GM19328 (cell line): ENCODE measurements around the gene TRIM46.

Source experiments
- ATAC-seq: cut with Tn5 transposase; IDR thresholded peaks from one replicate; pipeline ENCODE4 v1.9.1; 2021; ENCODE audit warnings: mild to moderate bottlenecking, moderate library complexity; ENCODE audit not compliant: unreplicated experiment

Gene TRIM46

DNA sequence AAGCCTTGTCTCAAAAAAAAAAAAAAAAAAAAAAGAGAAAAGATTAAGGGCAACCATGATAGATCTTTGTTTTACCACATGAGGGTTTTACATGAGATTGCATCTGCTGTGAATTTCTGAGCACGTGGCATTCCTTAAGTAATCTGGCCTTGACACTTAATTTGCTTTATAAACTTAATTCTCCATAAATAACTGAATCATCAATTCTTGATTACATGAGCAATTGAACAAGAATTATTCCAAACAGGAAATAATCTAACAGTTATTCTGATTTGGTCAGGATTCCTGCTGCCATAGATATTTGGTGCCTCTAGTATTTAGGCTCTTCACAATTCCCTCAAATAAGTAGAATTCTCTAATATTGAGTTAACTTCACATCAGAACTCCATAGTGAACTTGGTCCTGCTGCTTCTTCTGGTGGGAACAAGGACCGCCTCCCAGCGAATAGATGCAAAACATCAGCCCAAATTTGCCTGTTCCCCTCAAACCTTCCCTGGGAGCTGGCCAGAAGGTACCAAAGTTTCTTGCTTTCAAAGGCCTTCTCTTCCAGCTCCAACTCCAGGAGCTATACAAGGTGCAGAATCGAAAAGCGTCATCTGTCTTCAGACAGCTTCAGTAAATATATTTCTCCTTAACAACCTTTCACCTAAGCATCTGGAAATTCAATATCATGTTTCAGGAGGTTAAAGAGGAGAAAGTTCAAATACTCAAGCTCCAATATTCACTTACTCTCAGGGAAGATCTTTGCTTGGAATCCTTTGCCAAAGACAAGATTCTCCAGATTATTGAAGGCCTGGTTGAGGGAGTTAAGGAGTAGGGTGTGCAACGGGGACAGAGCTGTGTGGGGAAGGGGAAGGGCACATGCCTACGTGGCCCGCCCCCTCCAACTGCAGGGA lies 1.6 kb upstream of the TRIM46 start:
- ATAC-seq = peak; percentile 13

DNA sequence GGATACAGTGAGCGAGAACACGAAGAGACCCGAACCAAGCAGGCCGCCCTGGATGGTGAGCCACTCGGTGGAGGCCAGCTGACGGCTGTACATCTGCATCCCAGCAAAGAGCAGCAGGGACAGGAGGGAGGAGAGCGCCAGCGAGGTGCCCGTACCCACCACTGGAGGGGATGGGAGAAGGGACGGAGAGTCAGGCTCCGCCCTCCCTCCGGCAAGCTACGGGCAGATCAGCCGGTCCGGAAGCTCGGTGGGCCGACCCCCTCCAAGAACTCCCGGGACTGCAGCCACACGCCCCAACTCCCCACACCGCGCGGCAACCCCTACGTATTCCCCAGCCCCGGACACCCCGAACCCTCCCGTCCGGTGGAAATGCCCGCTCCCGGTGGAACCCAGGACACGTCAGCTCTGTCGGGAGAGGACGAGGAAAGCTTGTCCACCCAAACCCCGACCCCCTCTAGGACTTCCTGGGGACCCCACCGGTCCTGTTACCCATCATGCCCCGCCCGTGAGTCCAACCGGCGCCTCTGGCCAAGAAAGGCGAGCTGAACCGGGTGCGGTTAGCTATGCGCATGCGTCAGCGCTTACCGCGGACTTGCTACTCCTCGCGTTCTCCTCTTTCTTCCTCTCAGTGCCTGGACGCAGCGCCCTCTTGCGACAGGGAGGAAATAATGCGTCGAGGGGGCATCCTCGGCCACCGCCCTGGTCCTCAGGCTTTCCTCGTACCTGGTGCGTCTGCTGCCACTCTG lies 744 bp upstream of the TRIM46 start, which contains the start of gene KRTCAP2:
Gene KRTCAP2, minus strand, starts transcription at position 573 of the 746 bp plus-strand sequence. Its CDS starts 80 bp downstream, at position 493.
- peak; percentile 78 for ATAC-seq

DNA sequence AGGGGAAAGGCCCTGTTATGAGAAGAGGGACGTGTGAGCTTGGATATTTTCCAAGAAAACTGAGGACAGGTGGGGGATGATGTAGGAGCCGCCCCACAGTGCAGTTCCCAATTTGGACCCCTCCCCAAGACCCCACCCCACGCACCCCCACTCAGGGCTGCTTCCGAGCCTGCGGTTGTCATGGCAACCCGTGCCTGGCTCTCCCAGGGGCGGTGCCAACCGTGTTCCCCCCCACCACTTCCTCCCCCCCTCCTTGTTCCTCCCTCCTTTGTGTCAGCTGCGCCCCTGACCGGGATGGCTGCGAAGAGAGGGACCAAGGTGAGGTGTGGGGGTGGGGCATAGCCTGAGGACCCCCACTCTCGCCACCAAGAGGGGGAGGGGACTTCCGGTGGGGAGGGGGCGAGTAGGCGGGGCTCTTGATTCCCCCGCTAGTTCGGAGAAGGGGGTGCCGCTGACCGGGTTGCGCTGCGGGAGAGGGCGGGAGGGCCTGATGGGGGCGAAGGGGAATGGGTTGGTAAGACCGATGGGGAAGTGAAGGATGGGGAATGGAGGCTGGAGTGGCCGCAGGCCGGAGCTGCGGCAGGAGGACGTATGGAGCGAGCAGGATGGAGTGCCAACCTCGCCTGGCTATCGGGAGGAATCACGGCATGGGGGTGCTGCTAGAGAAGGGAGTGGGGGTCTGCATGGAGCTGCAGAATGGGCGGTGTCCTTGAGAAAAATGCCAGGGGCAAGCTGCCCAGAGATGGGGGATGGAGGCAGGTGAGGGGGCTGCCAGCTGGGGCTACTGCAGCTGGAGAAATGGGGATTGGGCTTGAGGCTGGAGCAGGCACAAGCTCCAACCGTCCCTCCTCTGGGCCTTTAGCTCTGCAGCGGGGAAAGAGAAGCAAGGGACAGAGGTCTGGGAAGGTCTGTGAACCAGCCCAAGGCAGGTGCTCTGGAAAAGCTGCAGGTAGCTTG lies 953 bp downstream of the TRIM46 start:
- ATAC-seq = no peak

DNA sequence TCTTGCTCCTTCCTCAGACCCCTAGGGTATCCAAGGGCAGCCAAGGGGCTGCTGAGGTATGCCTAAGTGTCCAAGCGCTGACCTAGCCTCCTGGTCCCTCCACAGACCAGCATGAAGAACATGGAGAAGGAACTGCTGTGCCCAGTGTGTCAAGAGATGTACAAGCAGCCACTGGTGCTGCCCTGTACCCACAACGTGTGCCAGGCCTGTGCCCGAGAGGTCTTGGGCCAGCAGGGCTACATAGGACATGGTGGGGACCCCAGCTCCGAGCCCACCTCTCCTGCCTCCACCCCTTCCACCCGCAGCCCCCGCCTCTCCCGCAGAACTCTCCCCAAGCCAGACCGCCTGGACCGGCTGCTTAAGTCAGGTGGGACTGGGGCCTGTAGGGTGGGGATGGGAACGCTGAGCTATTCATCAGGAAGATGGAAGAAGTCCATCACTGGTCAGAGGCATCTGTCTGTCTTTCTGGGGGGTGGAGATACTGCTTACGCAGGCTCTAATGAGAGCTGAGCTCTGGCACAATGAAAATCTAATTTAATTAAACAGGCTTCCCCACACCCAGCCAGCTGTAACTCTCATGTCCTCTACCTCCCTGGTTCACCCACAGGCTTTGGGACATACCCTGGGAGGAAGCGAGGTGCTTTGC lies 1.8 kb downstream of the TRIM46 start:
- no peak for ATAC-seq

- ATAC-seq = no peak
These were observed 2.3 kb downstream of the TRIM46 start for GRCh38 chr1:155175927-155176371.

- ATAC-seq = no peak
These were observed 3.0 kb downstream of the TRIM46 start for GRCh38 chr1:155176544-155177071.

GRCh38 chr1:155177192-155177917 lies 3.7 kb downstream of the TRIM46 start:
- no peak for ATAC-seq

- ATAC-seq = no peak
These were observed 4.3 kb downstream of the TRIM46 start for GRCh38 chr1:155177918-155178281.

DNA sequence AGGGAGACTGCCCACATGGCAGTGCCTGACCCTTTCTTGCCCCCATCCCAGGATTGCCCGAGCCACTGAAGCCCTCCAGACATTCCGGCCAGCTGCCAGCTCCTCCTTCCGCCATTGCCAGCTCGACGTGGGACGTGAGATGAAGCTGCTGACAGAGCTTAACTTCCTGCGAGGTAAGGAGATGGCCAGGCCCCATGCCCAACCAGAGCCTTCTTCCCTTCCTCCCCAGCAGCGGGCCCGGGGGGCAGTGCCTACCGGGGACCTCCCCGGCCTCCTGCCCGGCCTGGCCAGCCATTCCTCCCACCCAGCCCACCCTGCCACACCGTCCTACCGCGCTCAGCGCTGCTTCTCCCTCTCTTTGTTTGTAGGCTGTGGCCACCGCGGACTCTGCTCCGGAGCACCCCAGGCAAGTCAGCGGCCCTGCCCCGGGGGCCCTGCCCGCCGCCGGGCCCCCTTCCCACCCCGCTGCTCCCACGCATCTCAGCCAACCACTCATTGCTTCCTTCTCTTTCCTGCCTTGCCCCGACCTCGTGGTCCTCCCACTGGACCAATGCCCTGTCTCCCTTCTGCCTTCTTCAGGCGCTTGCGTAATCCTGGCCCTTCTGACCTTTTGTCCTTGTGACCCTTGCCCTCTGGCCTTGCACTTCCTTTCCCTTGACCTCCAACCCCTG lies 4.9 kb downstream of the TRIM46 start:
- ATAC-seq = no peak

- no peak for ATAC-seq
These were observed 5.7 kb downstream of the TRIM46 start for GRCh38 chr1:155179112-155180031.

DNA sequence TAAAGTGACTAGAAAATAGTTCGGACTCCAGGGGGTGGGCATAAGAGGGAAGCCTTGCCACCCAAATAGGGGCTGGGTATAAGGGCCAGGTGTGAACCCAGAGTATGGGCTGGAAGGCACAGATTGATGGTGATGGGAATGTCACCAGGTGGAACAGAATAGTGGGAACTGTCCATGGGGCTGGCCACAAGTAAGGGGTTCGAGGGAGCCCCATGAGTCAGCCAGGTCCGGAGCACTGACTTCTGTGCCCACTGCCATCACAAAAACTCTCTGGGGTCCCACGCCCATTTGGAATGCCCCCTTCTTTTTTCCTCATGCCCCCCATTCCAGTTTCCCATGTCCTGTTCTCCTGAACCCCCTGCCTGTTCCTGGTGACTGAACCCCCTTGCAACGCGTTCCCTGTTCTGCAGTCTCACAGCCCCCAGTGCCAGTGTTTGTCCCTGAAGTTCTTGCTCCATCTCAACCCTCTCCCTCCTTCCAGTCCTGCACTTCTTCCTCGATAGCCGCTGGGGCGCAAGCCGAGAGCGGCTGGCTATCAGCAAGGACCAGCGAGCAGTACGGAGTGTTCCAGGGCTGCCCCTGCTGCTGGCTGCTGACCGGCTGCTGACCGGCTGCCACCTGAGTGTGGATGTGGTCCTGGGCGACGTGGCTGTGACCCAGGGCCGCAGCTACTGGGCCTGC lies 7.9 kb downstream of the TRIM46 start:
- ATAC-seq = no peak

- ATAC-seq = no peak
These were observed 8.5 kb downstream of the TRIM46 start for GRCh38 chr1:155182052-155182550.

- no peak for ATAC-seq
These were observed 10.1 kb downstream of the TRIM46 start for GRCh38 chr1:155183775-155184221.

- no peak for ATAC-seq
These were observed 10.7 kb downstream of the TRIM46 start for GRCh38 chr1:155184351-155184811.

DNA sequence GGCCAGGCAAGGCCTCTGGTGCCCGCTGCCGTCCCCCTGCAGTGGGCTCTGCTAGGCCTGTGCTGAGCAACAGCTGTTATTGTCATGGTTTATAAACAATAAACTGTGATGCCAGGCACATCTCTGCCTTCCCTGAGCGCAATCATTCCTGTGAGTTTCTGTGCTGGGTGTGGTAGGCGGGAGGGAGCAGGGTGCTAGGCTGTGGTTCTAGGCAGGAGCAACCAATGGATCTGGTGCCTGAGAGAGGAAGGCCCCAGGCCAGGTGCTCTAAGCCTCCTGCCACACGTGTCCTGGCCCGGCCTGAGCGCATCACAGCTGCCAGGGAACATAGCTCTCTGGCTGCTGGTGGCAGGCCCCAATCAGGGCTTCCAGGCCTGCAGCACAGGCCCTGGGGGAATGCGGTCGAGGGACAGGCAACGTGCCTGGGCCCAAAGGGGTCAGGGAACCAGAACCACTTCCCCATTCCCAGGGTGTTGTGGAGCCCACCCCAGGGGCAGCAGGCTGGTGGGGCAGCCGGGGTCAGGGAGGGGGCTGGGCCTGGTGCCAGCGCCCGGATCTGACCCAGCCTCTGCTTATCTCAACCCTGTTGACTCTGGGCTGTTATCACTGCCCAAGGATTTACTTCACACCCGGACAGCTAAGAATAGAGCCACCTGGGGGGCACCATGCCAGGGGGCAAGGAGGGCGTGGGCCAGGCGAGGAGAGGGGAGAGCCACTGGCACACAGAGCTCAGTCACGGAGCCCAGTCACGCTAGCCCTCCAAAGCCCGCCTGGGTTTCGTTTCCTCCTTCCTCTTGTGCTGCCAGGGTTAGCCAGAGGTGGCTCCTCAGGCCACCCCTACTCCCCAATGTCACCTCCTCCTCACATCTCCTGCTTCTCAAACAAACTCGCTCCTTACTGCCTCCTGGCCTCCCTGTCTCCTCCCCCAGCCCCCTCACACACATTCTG lies 11.5 kb downstream of the TRIM46 start:
- no peak for ATAC-seq

DNA sequence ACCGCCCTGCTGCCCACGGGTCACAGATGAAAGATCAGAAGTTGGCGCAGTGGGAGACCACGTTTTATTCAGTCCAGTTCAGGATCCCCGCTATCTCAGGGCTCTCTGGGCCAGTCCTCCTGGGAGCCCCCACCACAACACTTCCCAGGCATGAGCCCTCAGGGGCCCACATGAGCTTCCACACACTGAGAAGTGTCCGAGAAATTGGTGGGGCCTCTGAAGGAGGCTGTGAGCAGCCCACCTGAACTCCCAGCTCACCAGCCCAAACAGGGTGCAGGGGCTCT lies 12.1 kb downstream of the TRIM46 start:
- ATAC-seq = no peak
